ENCODE results near the gene RBM11. TPM values are rescaled to one million over a fixed set of nuclear protein-coding genes. Genes with fewer than 3 reads are reported as not detected.

RBM11 gene
- total RNA-seq, 2 donors from 2014 or later, result 5.4 to 13.5 TPM

DNA sequence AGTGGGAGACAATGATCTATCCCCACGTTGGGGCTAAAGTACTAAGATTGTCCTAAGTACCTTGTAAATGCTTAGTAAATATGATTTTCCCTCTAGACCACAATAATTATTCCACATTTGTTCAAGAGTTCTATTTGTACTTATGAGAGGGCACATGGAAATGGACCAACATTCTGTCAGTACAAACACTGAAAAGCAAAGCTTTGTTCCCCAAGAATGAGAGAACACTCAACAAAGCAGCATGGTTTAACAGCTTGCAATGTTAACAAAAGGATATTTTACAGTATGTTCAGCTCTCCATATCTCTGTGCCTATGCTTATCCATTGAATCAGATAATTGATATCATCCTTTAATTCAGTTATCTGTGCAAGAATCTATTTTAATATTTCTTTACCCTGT is 35.4 kb downstream of the RBM11 start:
- Mint-ChIP-seq H3K9me3 (peaks cover 19% of the 10 kb centered on the region), H3K36me3 (ENCODE audit: low read depth) (no peaks in the 10 kb centered on the region), H3K4me3 (no peak overlapping the region), H3K27ac (no peak overlapping the region), H3K4me1 (no peaks in the 10 kb centered on the region), H3K27me3 (ENCODE audit: insufficient read depth) (no peaks in the 10 kb centered on the region)
- Histone ChIP-seq H3K36me3 (ENCODE audit: control insufficient read depth, insufficient read depth, low read length) (no peaks in the 10 kb centered on the region), H3K27me3 (ENCODE audit: control insufficient read depth, insufficient read depth, low read length, poor library complexity, severe bottlenecking) (no peaks in the 10 kb centered on the region), H3K27ac (ENCODE audit: low read depth, low read length) (no peak overlapping the region), H3K4me1 (ENCODE audit: control insufficient read depth, insufficient read depth, low read length) (no peaks in the 10 kb centered on the region), H3K9me3 (ENCODE audit: control insufficient read depth, low read length) (peaks cover 13% of the 10 kb centered on the region), H3K9ac (ENCODE audit: extremely low read depth, low read length, poor library complexity, severe bottlenecking) (no peak overlapping the region), H3K4me3 (ENCODE audit: low read length) (no peak overlapping the region)
- TF ChIP-seq CTCF (conservative IDR thresholded peaks at IDR 0.05), result no peak
- no peak for DNase-seq
- WGBS, 2 experiments (ENCODE audit: insufficient coverage in 1 of 2, insufficient read length in 1 of 2), result 88% methylated on average over 1 of the region's 1 CpG; no CpG with 5 or more reads in 1 of the 2 experiments

GRCh38 chr21:14259747-14260146 is 43.8 kb downstream of the RBM11 start:
- H3K27me3 Mint-ChIP-seq (ENCODE audit: insufficient read depth), result no peaks in the 10 kb centered on the region
- no peaks in the 10 kb centered on the region for H3K4me1 ChIP-seq (ENCODE audit: control insufficient read depth, insufficient read depth, low read length)
- no peak overlapping the region for H3K27ac ChIP-seq (ENCODE audit: low read depth, low read length)
- no peak overlapping the region for H3K9ac ChIP-seq (ENCODE audit: extremely low read depth, low read length, poor library complexity, severe bottlenecking)
- H3K27me3 ChIP-seq (ENCODE audit: control insufficient read depth, insufficient read depth, low read length, poor library complexity, severe bottlenecking), result no peaks in the 10 kb centered on the region
- H3K4me3 Mint-ChIP-seq, result no peak overlapping the region
- no peaks in the 10 kb centered on the region for H3K9me3 Mint-ChIP-seq
- H3K4me1 Mint-ChIP-seq, result no peaks in the 10 kb centered on the region
- no peaks in the 10 kb centered on the region for H3K9me3 ChIP-seq (ENCODE audit: control insufficient read depth, low read length)
- no peak overlapping the region for H3K27ac Mint-ChIP-seq
- H3K4me3 ChIP-seq (ENCODE audit: low read length), result no peak overlapping the region
- no peaks in the 10 kb centered on the region for H3K36me3 Mint-ChIP-seq (ENCODE audit: low read depth)
- H3K36me3 ChIP-seq (ENCODE audit: control insufficient read depth, insufficient read depth, low read length), result no peaks in the 10 kb centered on the region
- peak; percentile 82 for TF ChIP-seq CTCF (conservative IDR thresholded peaks at IDR 0.05)
- WGBS, 2 experiments (ENCODE audit: insufficient coverage in 1 of 2, insufficient read length in 1 of 2), result 37 to 60% methylated on average over 1 to 2 of the region's 3 CpGs
- DNase-seq, result no peak

GRCh38 chr21:14260174-14260764 is 44.3 kb downstream of the RBM11 start:
- no CpG with 5 or more reads among the region's 1 CpG for WGBS, 2 experiments (ENCODE audit: insufficient coverage in 1 of 2, insufficient read length in 1 of 2)
- no peaks in the 10 kb centered on the region for H3K4me1 Mint-ChIP-seq

More at GRCh38 chr21:14260174-14260764, 44.3 kb downstream of the RBM11 start:
- no peaks in the 10 kb centered on the region for H3K27me3 ChIP-seq (ENCODE audit: control insufficient read depth, insufficient read depth, low read length, poor library complexity, severe bottlenecking)
- no peak for TF ChIP-seq CTCF (conservative IDR thresholded peaks at IDR 0.05)
- no peak overlapping the region for H3K27ac ChIP-seq (ENCODE audit: low read depth, low read length)
- H3K4me3 ChIP-seq (ENCODE audit: low read length), result no peak overlapping the region
- H3K9me3 ChIP-seq (ENCODE audit: control insufficient read depth, low read length), result no peaks in the 10 kb centered on the region
- Mint-ChIP-seq H3K27me3 (ENCODE audit: insufficient read depth) (no peaks in the 10 kb centered on the region), H3K36me3 (ENCODE audit: low read depth) (no peaks in the 10 kb centered on the region), H3K27ac (no peak overlapping the region), H3K9me3 (no peaks in the 10 kb centered on the region), H3K4me3 (no peak overlapping the region)
- DNase-seq, result no peak
- no peaks in the 10 kb centered on the region for H3K4me1 ChIP-seq (ENCODE audit: control insufficient read depth, insufficient read depth, low read length)
- H3K9ac ChIP-seq (ENCODE audit: extremely low read depth, low read length, poor library complexity, severe bottlenecking), result no peak overlapping the region
- H3K36me3 ChIP-seq (ENCODE audit: control insufficient read depth, insufficient read depth, low read length), result no peaks in the 10 kb centered on the region

Data from endodermal cell (in vitro differentiated cells).